DOHH2 (cell line): ENCODE data around the gene PLA2G4E.

ENCODE experiments used
- H3F3A ChIP-seq: fragments of 200-600 bp; sonication (generic), shearing (Covaris generic); 2 replicates; pipeline ENCODE4 v1.6.0; 2016; ENCODE audit warnings: antibody characterized with exemption, mild to moderate bottlenecking; ENCODE audit not compliant: control insufficient read depth, insufficient read depth
- H3K27ac ChIP-seq: fragments of 200-600 bp; sonication (generic); 2 replicates; pipeline ENCODE4 v1.5.1; 2014; ENCODE audit warnings: low read depth, mild to moderate bottlenecking, low read length, moderate library complexity
- H3K27me3 ChIP-seq: fragments of 200-600 bp; sonication (generic); 2 replicates; pipeline ENCODE4 v1.6.1; 2014; ENCODE audit warnings: mild to moderate bottlenecking, low read length, mixed read lengths; ENCODE audit not compliant: control insufficient read depth
- H3K36me3 ChIP-seq: fragments of 200-600 bp; sonication (generic); 2 replicates; pipeline ENCODE4 v1.6.1; 2014; ENCODE audit warnings: mild to moderate bottlenecking, low read length, moderate library complexity, mixed read lengths; ENCODE audit not compliant: control insufficient read depth
- H3K4me1 ChIP-seq: fragments of 200-600 bp; sonication (generic); 2 replicates; pipeline ENCODE4 v1.6.1; 2014; ENCODE audit warnings: mild to moderate bottlenecking, low read length, mixed read lengths; ENCODE audit not compliant: control insufficient read depth
- H3K4me2 ChIP-seq: fragments of 200-600 bp; sonication (generic); 2 replicates; pipeline ENCODE4 v1.6.0; 2014; ENCODE audit warnings: mild to moderate bottlenecking, low read length, moderate library complexity
- H3K4me3 ChIP-seq: fragments of 200-600 bp; sonication (generic); 2 replicates; pipeline ENCODE4 v1.5.1; 2014; ENCODE audit warnings: mild to moderate bottlenecking, low read length, mixed read lengths
- H3K79me2 ChIP-seq: fragments of 200-600 bp; sonication (generic); 2 replicates; pipeline ENCODE4 v1.6.1; 2014; ENCODE audit warnings: mild to moderate bottlenecking, low read length, mixed read lengths; ENCODE audit not compliant: control insufficient read depth
- H3K9me2 ChIP-seq: fragments of 200-600 bp; sonication (generic); replicated peaks from 2 replicates; pipeline ENCODE4 v1.6.1; 2014; ENCODE audit warnings: mild to moderate bottlenecking, low read length, mixed read lengths; ENCODE audit not compliant: control insufficient read depth
- H3K9me3 ChIP-seq: fragments of 200-600 bp; sonication (generic); 2 replicates; pipeline ENCODE4 v1.6.1; 2014; ENCODE audit warnings: antibody characterized with exemption, low read length, mixed read lengths; ENCODE audit not compliant: control insufficient read depth, insufficient read depth
- H4K20me1 ChIP-seq: fragments of 200-600 bp; sonication (generic); 2 replicates; pipeline ENCODE4 v1.6.0; 2014; ENCODE audit warnings: low read depth, mild to moderate bottlenecking, antibody characterized with exemption, low read length, moderate library complexity; ENCODE audit not compliant: control insufficient read depth, insufficient read depth
- EZH2phosphoT487 ChIP-seq: fragments of 200-600 bp; sonication (generic); IDR thresholded peaks from 2 replicates; pipeline ENCODE4 v1.6.1; 2017; ENCODE audit warnings: borderline replicate concordance, mild to moderate bottlenecking, antibody characterized with exemption, low read length, moderate library complexity, mixed read lengths
- TF ChIP-seq, protein P1 (sequence below): fragments of 200-600 bp; sonication (generic); IDR thresholded peaks from one replicate; pipeline ENCODE4 v1.5.1; 2014; ENCODE audit warnings: antibody characterized with exemption, mild to moderate bottlenecking, low read depth, low read length; ENCODE audit not compliant: poor library complexity, severe bottlenecking

Gene PLA2G4E

DNA sequence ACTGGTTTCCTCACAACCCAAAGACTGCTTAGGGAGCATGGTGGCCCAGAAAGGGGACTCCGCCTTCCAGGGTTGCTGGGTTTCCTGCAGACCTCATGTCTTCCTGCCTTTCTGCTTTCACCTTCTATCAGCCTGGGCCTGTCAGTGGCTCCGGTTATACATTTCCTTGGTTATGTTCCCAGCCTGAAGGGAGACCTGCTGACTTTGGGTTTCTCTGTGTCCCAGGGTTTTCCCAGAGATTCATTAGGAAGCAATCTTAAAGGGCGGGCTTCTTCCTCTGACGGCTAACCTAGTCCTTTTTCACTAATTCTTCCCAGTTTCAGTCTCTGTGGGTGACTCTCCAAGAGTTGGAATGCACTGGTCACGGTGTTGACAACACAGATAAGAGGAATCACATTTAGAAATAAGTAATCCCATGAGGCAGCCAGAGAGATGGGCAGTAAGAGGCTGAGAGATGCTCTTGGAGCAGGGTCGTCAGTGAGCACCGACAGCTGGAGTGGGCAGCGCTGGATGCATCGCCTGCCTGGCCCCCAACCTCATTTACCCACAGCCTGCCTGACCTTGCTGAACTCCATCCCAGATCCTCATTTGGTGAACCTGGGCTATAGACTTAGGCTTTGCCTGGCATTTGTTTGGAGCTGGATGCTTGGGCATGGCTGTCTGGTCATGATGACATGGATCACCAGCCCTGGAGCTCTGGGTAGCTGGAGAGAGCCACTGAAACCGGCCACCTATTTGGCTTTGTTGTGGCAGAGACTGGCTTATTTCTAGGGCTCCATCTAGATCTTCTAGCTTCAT is 38.5 kb downstream of the PLA2G4E start:
- Histone ChIP-seq H3K9me2 (no peaks in the 10 kb centered on the region), H3K27ac (no peak overlapping the region), H3K4me1 (no peaks in the 10 kb centered on the region), H3F3A (no peaks in the 10 kb centered on the region), H3K79me2 (no peaks in the 10 kb centered on the region), H3K4me2 (no peak overlapping the region), H4K20me1 (no peaks in the 10 kb centered on the region), H3K36me3 (no peaks in the 10 kb centered on the region), H3K9me3 (no peaks in the 10 kb centered on the region), H3K4me3 (no peak overlapping the region), H3K27me3 (peaks cover 24% of the 10 kb centered on the region)
- TF ChIP-seq EZH2phosphoT487 = no peak
- TF ChIP-seq, protein P1, sequence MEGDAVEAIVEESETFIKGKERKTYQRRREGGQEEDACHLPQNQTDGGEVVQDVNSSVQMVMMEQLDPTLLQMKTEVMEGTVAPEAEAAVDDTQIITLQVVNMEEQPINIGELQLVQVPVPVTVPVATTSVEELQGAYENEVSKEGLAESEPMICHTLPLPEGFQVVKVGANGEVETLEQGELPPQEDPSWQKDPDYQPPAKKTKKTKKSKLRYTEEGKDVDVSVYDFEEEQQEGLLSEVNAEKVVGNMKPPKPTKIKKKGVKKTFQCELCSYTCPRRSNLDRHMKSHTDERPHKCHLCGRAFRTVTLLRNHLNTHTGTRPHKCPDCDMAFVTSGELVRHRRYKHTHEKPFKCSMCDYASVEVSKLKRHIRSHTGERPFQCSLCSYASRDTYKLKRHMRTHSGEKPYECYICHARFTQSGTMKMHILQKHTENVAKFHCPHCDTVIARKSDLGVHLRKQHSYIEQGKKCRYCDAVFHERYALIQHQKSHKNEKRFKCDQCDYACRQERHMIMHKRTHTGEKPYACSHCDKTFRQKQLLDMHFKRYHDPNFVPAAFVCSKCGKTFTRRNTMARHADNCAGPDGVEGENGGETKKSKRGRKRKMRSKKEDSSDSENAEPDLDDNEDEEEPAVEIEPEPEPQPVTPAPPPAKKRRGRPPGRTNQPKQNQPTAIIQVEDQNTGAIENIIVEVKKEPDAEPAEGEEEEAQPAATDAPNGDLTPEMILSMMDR = no peak

DNA sequence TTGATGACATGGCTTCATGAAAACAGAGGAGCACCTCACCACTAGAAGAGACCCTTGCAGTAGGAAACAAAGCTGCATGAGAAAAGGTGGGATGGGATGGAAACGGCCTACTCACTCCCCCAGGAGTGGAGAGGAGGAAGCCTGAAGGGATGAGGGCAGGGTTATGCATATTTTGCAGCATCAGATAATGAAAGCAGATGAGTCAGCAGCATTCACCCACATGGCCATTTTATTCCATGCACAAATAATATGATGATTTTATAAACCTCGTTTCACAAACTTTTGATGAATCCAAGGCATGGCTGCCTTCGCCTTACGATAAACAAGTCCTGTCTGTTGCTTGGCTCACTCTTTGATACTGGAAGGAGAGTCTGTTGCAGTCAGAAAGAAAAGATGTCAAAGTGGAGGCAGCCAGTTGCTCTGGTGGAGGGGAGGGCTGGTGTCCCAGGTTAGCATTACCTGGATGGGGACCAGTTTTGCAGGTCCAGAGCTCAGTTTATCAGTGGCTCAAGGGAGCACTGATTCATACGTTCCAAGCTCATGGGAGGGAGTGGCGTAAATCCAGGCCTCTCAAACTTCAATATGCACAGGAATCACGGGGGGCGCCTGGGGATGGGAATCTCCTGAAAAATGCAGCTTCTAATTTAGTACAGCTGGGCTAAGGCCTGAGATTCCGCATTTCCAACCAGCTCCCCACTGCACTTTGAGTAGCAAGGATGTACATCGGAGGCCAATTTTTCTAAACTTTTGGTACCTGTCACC is 39.3 kb downstream of the PLA2G4E start:
- Histone ChIP-seq H3K27ac (no peak overlapping the region), H3K36me3 (no peaks in the 10 kb centered on the region), H3K4me3 (no peak overlapping the region), H4K20me1 (no peaks in the 10 kb centered on the region), H3K4me2 (no peak overlapping the region), H3F3A (no peaks in the 10 kb centered on the region), H3K9me3 (no peaks in the 10 kb centered on the region), H3K27me3 (peaks cover 26% of the 10 kb centered on the region), H3K9me2 (no peaks in the 10 kb centered on the region), H3K4me1 (peaks cover under 1% of the 10 kb centered on the region; the same call in 1 of the 2 replicates), H3K79me2 (no peaks in the 10 kb centered on the region)
- no peak for TF ChIP-seq EZH2phosphoT487
- TF ChIP-seq, protein P1 = no peak

DNA sequence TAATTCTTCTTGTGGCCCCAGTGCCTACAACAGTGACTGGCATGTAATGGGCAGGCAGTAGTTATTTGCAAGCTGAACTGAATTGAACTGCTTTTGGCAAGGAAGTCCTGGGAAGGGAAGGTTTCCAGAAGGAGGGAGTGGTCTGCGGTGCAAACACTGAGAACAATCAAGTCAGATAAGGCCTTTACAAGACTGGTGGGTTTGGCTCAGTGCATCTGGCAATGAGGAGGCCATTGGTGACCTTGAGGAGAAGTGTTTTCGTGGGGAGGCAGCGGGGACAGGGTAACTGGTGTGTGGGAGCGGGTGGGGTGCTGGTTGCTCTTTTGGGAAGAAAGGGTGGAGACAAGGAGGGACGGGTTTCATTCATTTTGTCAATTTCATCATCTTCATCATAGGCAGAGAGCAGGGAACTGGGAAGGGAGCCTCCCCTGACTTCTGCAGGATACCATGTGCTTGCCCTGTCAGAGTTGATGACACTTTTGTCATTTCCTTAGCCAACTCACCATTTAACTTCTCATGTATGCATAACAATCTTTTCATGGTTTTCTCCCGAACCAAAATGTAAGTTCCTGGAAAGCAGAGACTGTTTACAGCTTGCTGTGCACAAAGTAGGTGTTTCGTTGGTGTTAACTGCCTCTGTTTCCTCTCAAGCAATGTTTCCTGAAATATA is 40.1 kb downstream of the PLA2G4E start:
- Histone ChIP-seq H3K27me3 (peaks cover 26% of the 10 kb centered on the region), H3K27ac (no peak overlapping the region), H3K4me3 (no peak overlapping the region), H3K9me2 (no peaks in the 10 kb centered on the region), H3K79me2 (no peaks in the 10 kb centered on the region), H3F3A (no peaks in the 10 kb centered on the region), H3K9me3 (no peaks in the 10 kb centered on the region), H4K20me1 (no peaks in the 10 kb centered on the region), H3K4me1 (peaks cover 3% of the 10 kb centered on the region; the same call in 1 of the 2 replicates), H3K36me3 (no peaks in the 10 kb centered on the region), H3K4me2 (no peak overlapping the region)
- TF ChIP-seq, protein P1 = no peak
